ENCODE results near the gene PUS10. TPM values are rescaled to one million over a fixed set of nuclear protein-coding genes. Genes with fewer than 3 reads are reported as not detected.
A peak's percentile ranks its signal among the peaks of the same experiment; 100 is the strongest.

PUS10 gene
- total and polyA plus RNA-seq, 4 donors = 3.3 to 5.6 (median 4.7) TPM

GRCh38 chr2:60959501-60959900, 58.6 kb downstream of the PUS10 start:
- Histone ChIP-seq H3K27ac (ENCODE audit: low read depth in 1 of 2, low read length in 2 of 2) (no peak overlapping the region), H3K4me1 (ENCODE audit: control insufficient read depth in 1 of 2, insufficient read depth in 2 of 2, low read length in 2 of 2) (no peaks in the 10 kb centered on the region), H3K27me3 (ENCODE audit: control insufficient read depth in 1 of 2, insufficient read depth in 2 of 2, low read length in 1 of 2) (no peaks in the 10 kb centered on the region), H3K9me3 (ENCODE audit: control insufficient read depth, low read length) (no peaks in the 10 kb centered on the region), H3K36me3 (ENCODE audit: control insufficient read depth in 1 of 2, insufficient read depth in 2 of 2, low read length in 1 of 2) (peaks cover 0 to 3% of the 10 kb centered on the region in 2 donors), H3K4me3 (ENCODE audit: low read length in 2 of 2) (no peak overlapping the region)
- intact Hi-C loops (cut with DNase I) = no loop called here
- DNase-seq (peak in 1 of 2 donors; percentile 52), ATAC-seq (ENCODE audit: low FRiP score) (no peak)
- 88 to 89% methylated on average over 7 of the region's 7 CpGs for WGBS, 2 donors

GRCh38 chr2:60958800-60959199, 59.3 kb downstream of the PUS10 start:
- 84 to 85% methylated on average over 3 of the region's 3 CpGs for WGBS, 2 donors
- Histone ChIP-seq H3K4me1 (ENCODE audit: control insufficient read depth in 1 of 2, insufficient read depth in 2 of 2, low read length in 2 of 2) (no peaks in the 10 kb centered on the region), H3K4me3 (ENCODE audit: low read length in 2 of 2) (no peak overlapping the region), H3K27me3 (ENCODE audit: control insufficient read depth in 1 of 2, insufficient read depth in 2 of 2, low read length in 1 of 2) (no peaks in the 10 kb centered on the region), H3K9me3 (ENCODE audit: control insufficient read depth, low read length) (no peaks in the 10 kb centered on the region), H3K27ac (ENCODE audit: low read depth in 1 of 2, low read length in 2 of 2) (no peak overlapping the region), H3K36me3 (ENCODE audit: control insufficient read depth in 1 of 2, insufficient read depth in 2 of 2, low read length in 1 of 2) (peaks cover 0 to 2% of the 10 kb centered on the region in 2 donors)
- no peak for DNase-seq
- intact Hi-C loops (cut with DNase I) = no loop called here
- no peak for ATAC-seq (ENCODE audit: low FRiP score)

GRCh38 chr2:60958361-60958760, 59.7 kb downstream of the PUS10 start:
- WGBS, 2 donors = 84 to 89% methylated on average over 3 of the region's 3 CpGs
- H3K27ac ChIP-seq (ENCODE audit: low read depth in 1 of 2, low read length in 2 of 2) = no peak overlapping the region
- ATAC-seq (ENCODE audit: low FRiP score) (no peak), DNase-seq (no peak)
- H3K4me1 ChIP-seq (ENCODE audit: control insufficient read depth in 1 of 2, insufficient read depth in 2 of 2, low read length in 2 of 2) = no peaks in the 10 kb centered on the region
- H3K9me3 ChIP-seq (ENCODE audit: control insufficient read depth, low read length) = no peaks in the 10 kb centered on the region
- H3K4me3 ChIP-seq (ENCODE audit: low read length in 2 of 2) = no peak overlapping the region
- intact Hi-C loops (cut with DNase I) = no loop called here
- peaks cover 0 to 2% of the 10 kb centered on the region in 2 donors for H3K36me3 ChIP-seq (ENCODE audit: control insufficient read depth in 1 of 2, insufficient read depth in 2 of 2, low read length in 1 of 2)
- no peaks in the 10 kb centered on the region for H3K27me3 ChIP-seq (ENCODE audit: control insufficient read depth in 1 of 2, insufficient read depth in 2 of 2, low read length in 1 of 2)

- ATAC-seq (ENCODE audit: low FRiP score) (no peak), DNase-seq (no peak)
- Histone ChIP-seq H3K4me3 (ENCODE audit: low read length in 2 of 2) (no peak overlapping the region), H3K9me3 (ENCODE audit: control insufficient read depth, low read length) (no peaks in the 10 kb centered on the region), H3K27me3 (ENCODE audit: control insufficient read depth in 1 of 2, insufficient read depth in 2 of 2, low read length in 1 of 2) (no peaks in the 10 kb centered on the region), H3K27ac (ENCODE audit: low read depth in 1 of 2, low read length in 2 of 2) (no peak overlapping the region), H3K4me1 (ENCODE audit: control insufficient read depth in 1 of 2, insufficient read depth in 2 of 2, low read length in 2 of 2) (no peaks in the 10 kb centered on the region), H3K36me3 (ENCODE audit: control insufficient read depth in 1 of 2, insufficient read depth in 2 of 2, low read length in 1 of 2) (peaks cover 0 to 2% of the 10 kb centered on the region in 2 donors)
- 85 to 91% methylated on average over 5 of the region's 5 CpGs for WGBS, 2 donors
- intact Hi-C loops (cut with DNase I) = no loop called here
Observed at GRCh38 chr2:60957643-60958042, 60.4 kb downstream of the PUS10 start.

GRCh38 chr2:60957224-60957623, 60.8 kb downstream of the PUS10 start:
- ATAC-seq (ENCODE audit: low FRiP score) (no peak), DNase-seq (peak in 1 of 2 donors; percentile 34)
- no peaks in the 10 kb centered on the region for H3K27me3 ChIP-seq (ENCODE audit: control insufficient read depth in 1 of 2, insufficient read depth in 2 of 2, low read length in 1 of 2)
- H3K27ac ChIP-seq (ENCODE audit: low read depth in 1 of 2, low read length in 2 of 2) = no peak overlapping the region
- intact Hi-C loops (cut with DNase I) = no loop called here
- H3K9me3 ChIP-seq (ENCODE audit: control insufficient read depth, low read length) = no peaks in the 10 kb centered on the region
- H3K36me3 ChIP-seq (ENCODE audit: control insufficient read depth in 1 of 2, insufficient read depth in 2 of 2, low read length in 1 of 2) = peaks cover 0 to 2% of the 10 kb centered on the region in 2 donors
- no peak overlapping the region for H3K4me3 ChIP-seq (ENCODE audit: low read length in 2 of 2)
- 88 to 91% methylated on average over 8 of the region's 8 CpGs for WGBS, 2 donors
- no peaks in the 10 kb centered on the region for H3K4me1 ChIP-seq (ENCODE audit: control insufficient read depth in 1 of 2, insufficient read depth in 2 of 2, low read length in 2 of 2)

GRCh38 chr2:60954139-60954538, 63.9 kb downstream of the PUS10 start:
- no peak overlapping the region for H3K27ac ChIP-seq (ENCODE audit: low read depth in 1 of 2, low read length in 2 of 2)
- no peak overlapping the region for H3K4me3 ChIP-seq (ENCODE audit: low read length in 2 of 2)
- DNase-seq (no peak), ATAC-seq (ENCODE audit: low FRiP score) (no peak)
- WGBS, 2 donors = 40 to 56% methylated on average over 2 of the region's 2 CpGs
- H3K36me3 ChIP-seq (ENCODE audit: control insufficient read depth in 1 of 2, insufficient read depth in 2 of 2, low read length in 1 of 2) = peaks cover 0 to 2% of the 10 kb centered on the region in 2 donors
- intact Hi-C loops (cut with DNase I) = no loop called here
- no peaks in the 10 kb centered on the region for H3K9me3 ChIP-seq (ENCODE audit: control insufficient read depth, low read length)
- H3K4me1 ChIP-seq (ENCODE audit: control insufficient read depth in 1 of 2, insufficient read depth in 2 of 2, low read length in 2 of 2) = no peaks in the 10 kb centered on the region
- no peaks in the 10 kb centered on the region for H3K27me3 ChIP-seq (ENCODE audit: control insufficient read depth in 1 of 2, insufficient read depth in 2 of 2, low read length in 1 of 2)

- intact Hi-C loops (cut with DNase I) = no loop called here
- Histone ChIP-seq H3K27ac (ENCODE audit: low read depth in 1 of 2, low read length in 2 of 2) (no peak overlapping the region), H3K27me3 (ENCODE audit: control insufficient read depth in 1 of 2, insufficient read depth in 2 of 2, low read length in 1 of 2) (no peaks in the 10 kb centered on the region), H3K4me1 (ENCODE audit: control insufficient read depth in 1 of 2, insufficient read depth in 2 of 2, low read length in 2 of 2) (no peaks in the 10 kb centered on the region), H3K36me3 (ENCODE audit: control insufficient read depth in 1 of 2, insufficient read depth in 2 of 2, low read length in 1 of 2) (peaks cover 0 to under 1% of the 10 kb centered on the region in 2 donors), H3K4me3 (ENCODE audit: low read length in 2 of 2) (no peak overlapping the region), H3K9me3 (ENCODE audit: control insufficient read depth, low read length) (no peaks in the 10 kb centered on the region)
- DNase-seq (no peak), ATAC-seq (ENCODE audit: low FRiP score) (no peak)
- 90 to 91% methylated on average over 6 of the region's 6 CpGs for WGBS, 2 donors
Observed at GRCh38 chr2:60948926-60949579, 69.0 kb downstream of the PUS10 start.

GRCh38 chr2:60948161-60948560, 69.9 kb downstream of the PUS10 start:
- Histone ChIP-seq H3K36me3 (ENCODE audit: control insufficient read depth in 1 of 2, insufficient read depth in 2 of 2, low read length in 1 of 2) (no peaks in the 10 kb centered on the region), H3K4me3 (ENCODE audit: low read length in 2 of 2) (no peak overlapping the region), H3K9me3 (ENCODE audit: control insufficient read depth, low read length) (no peaks in the 10 kb centered on the region), H3K4me1 (ENCODE audit: control insufficient read depth in 1 of 2, insufficient read depth in 2 of 2, low read length in 2 of 2) (no peaks in the 10 kb centered on the region), H3K27ac (ENCODE audit: low read depth in 1 of 2, low read length in 2 of 2) (no peak overlapping the region), H3K27me3 (ENCODE audit: control insufficient read depth in 1 of 2, insufficient read depth in 2 of 2, low read length in 1 of 2) (no peaks in the 10 kb centered on the region)
- intact Hi-C loops (cut with DNase I) = no loop called here
- WGBS, 2 donors = 98% methylated on average over 8 of the region's 8 CpGs
- no peak for DNase-seq
- ATAC-seq (ENCODE audit: low FRiP score) = no peak

GRCh38 chr2:60947056-60947455, 71.0 kb downstream of the PUS10 start:
- Histone ChIP-seq H3K27me3 (ENCODE audit: control insufficient read depth in 1 of 2, insufficient read depth in 2 of 2, low read length in 1 of 2) (no peaks in the 10 kb centered on the region), H3K27ac (ENCODE audit: low read depth in 1 of 2, low read length in 2 of 2) (no peak overlapping the region), H3K36me3 (ENCODE audit: control insufficient read depth in 1 of 2, insufficient read depth in 2 of 2, low read length in 1 of 2) (no peaks in the 10 kb centered on the region), H3K4me3 (ENCODE audit: low read length in 2 of 2) (no peak overlapping the region), H3K4me1 (ENCODE audit: control insufficient read depth in 1 of 2, insufficient read depth in 2 of 2, low read length in 2 of 2) (no peaks in the 10 kb centered on the region), H3K9me3 (ENCODE audit: control insufficient read depth, low read length) (no peaks in the 10 kb centered on the region)
- WGBS, 2 donors = 52 to 59% methylated on average over 4 of the region's 4 CpGs
- intact Hi-C loops (cut with DNase I) = no loop called here
- DNase-seq (no peak), ATAC-seq (ENCODE audit: low FRiP score) (no peak)

Measured in aorta (tissue), 5 donors.